ENCODE measurements around the gene SDHAF2.
"Not testable (repeated sequence)": the region's sequence is repeated elsewhere in the genome, so short reads cannot be mapped to it uniquely, and the experiment has no call there.

Gene SDHAF2

DNA sequence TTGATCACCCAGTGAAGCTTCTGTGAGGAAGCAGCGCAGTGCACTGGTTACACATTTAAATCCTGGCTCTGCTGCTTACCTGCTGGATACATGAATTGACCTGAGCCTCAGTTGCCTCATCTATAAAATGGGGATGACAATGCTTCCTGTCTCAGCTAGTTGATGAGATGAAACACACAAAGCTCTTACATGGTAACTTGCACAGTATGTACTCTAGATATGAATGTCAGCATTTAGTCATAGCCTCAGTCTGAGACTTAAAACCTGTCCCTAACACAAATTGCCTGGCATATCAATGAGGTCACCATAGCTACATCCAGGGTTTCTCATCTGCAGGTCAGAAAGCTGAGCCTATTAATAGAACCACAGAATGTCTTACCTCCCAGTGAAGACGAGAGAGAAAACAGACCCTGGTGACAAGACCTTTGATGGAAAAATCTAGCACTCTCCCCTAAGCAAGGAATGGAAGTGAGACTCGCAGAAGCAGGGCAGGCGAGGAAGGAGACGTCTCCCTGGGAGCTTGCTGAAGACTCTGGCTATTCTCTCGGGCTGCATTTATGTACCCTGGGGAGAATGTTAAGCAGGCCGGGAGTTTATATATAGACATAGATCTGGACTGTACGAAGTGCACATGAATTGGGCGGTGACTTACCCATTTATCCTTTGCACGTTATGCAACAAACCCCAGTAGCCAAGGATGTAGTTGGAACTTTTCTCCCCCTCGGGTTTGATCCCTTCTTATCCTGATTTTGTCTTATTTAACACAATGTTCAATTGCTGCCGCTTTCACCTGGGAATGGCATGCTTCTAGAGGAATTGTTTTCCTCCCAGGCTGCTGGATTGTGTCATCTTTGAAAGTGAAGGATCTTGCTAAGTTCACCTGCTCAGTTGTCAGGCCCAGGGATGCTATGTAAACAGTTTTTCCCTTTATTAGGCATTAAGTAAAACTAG lies 18.0 kb downstream of the SDHAF2 start:
- no peak overlapping the region for H3K4me3 ChIP-seq (ENCODE audit: low read depth in 1 of 5, low read length in 5 of 5)
- peaks cover 11 to 67% (median 42%) of the 10 kb centered on the region in 5 donors for H3K36me3 ChIP-seq (ENCODE audit: control insufficient read depth in 5 of 5, insufficient read depth in 5 of 5, low read length in 5 of 5)
- H3K9me3 ChIP-seq (ENCODE audit: control insufficient read depth in 5 of 5, low read length in 5 of 5): no peaks in the 10 kb centered on the region
- H3K4me1 ChIP-seq (ENCODE audit: control insufficient read depth in 5 of 5, insufficient read depth in 5 of 5, low read length in 5 of 5): peaks cover 0 to 25% (median 17%) of the 10 kb centered on the region in 5 donors
- H3K9ac ChIP-seq (ENCODE audit: low read length in 5 of 5): no peak overlapping the region
- no peaks in the 10 kb centered on the region for H3K27me3 ChIP-seq (ENCODE audit: control insufficient read depth in 5 of 5, insufficient read depth in 4 of 5, low read length in 5 of 5)
- H3K27ac ChIP-seq (ENCODE audit: low read depth, low read length): no peak overlapping the region

DNA sequence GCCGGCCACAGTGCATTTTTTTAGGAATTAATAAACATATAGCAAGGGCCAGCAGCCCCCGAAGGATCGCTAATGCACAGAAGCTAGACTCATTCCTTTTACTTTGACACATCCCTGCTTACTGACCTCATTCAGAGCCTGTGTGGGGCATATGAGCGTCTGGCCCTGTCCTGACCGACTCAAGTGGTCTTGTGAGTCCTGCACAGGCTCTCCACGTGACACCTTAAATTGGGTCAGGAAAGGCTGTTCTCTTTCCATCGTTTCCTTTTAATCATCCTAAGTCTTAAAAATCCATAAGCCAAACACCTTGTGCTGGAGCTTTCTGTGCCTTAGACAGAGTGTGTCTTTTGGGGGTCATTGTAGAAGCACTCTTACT lies 18.6 kb downstream of the SDHAF2 start:
- H3K9me3 ChIP-seq (ENCODE audit: control insufficient read depth in 5 of 5, low read length in 5 of 5): no peaks in the 10 kb centered on the region
- no peak overlapping the region for H3K27ac ChIP-seq (ENCODE audit: low read depth, low read length)
- no peaks in the 10 kb centered on the region for H3K27me3 ChIP-seq (ENCODE audit: control insufficient read depth in 5 of 5, insufficient read depth in 4 of 5, low read length in 5 of 5)
- H3K9ac ChIP-seq (ENCODE audit: low read length in 5 of 5): no peak overlapping the region
- peaks cover 0 to 24% (median 15%) of the 10 kb centered on the region in 5 donors for H3K4me1 ChIP-seq (ENCODE audit: control insufficient read depth in 5 of 5, insufficient read depth in 5 of 5, low read length in 5 of 5)
- no peak overlapping the region for H3K4me3 ChIP-seq (ENCODE audit: low read depth in 1 of 5, low read length in 5 of 5)
- peaks cover 11 to 67% (median 41%) of the 10 kb centered on the region in 5 donors for H3K36me3 ChIP-seq (ENCODE audit: control insufficient read depth in 5 of 5, insufficient read depth in 5 of 5, low read length in 5 of 5)

DNA sequence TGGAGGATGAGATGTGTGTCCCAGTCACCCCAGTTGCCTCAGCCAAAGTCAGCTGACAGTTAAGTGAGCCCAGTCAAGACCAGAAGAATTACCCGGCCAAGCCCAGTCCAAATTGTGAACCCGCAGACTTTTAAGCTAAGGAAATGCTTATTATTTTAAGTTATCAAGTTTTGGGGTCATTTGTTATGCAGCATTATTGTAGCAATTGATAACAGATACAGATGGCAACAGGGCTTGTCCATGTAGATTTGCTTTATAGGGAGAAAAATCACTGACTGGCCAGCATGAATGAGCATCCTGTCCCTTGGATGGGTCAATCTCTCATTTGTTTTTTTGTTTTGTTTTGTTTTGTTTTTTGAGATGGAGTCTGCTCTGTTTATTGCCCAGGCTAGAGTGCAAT lies 22.9 kb downstream of the SDHAF2 start:
- H3K27ac ChIP-seq (ENCODE audit: low read depth, low read length): no peak overlapping the region
- H3K9ac ChIP-seq (ENCODE audit: low read length in 5 of 5): no peak overlapping the region
- H3K27me3 ChIP-seq (ENCODE audit: control insufficient read depth in 5 of 5, insufficient read depth in 4 of 5, low read length in 5 of 5): no peaks in the 10 kb centered on the region
- no peaks in the 10 kb centered on the region for H3K9me3 ChIP-seq (ENCODE audit: control insufficient read depth in 5 of 5, low read length in 5 of 5)
- peaks cover under 1 to 42% (median 28%) of the 10 kb centered on the region in 5 donors for H3K36me3 ChIP-seq (ENCODE audit: control insufficient read depth in 5 of 5, insufficient read depth in 5 of 5, low read length in 5 of 5)
- no peak overlapping the region for H3K4me3 ChIP-seq (ENCODE audit: low read depth in 1 of 5, low read length in 5 of 5)
- H3K4me1 ChIP-seq (ENCODE audit: control insufficient read depth in 5 of 5, insufficient read depth in 5 of 5, low read length in 5 of 5): peaks cover 0 to 11% (median 9%) of the 10 kb centered on the region in 5 donors

DNA sequence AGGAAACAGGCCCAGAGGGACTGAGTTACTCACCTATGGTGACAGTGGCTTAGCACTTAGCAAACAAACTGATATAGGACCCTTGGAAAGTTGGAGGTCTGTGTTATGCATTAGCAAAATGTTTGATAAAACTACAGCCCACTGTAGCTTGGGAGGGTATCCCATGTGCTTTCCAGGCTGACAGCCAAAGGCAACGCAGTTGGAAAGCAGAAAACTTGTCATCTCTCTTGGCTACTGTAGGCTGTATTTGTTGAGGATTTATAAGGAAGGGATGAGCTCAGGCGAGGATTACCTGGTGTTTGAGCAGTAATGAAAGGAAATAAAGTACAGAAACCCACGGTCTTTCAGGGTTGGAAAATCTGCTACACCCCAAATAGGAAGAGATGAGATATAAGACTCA lies 23.8 kb downstream of the SDHAF2 start:
- peak overlapping the region in 1 of 5 donors; percentile 14 for H3K9ac ChIP-seq (ENCODE audit: low read length in 5 of 5)
- no peak overlapping the region for H3K4me3 ChIP-seq (ENCODE audit: low read depth in 1 of 5, low read length in 5 of 5)
- no peak overlapping the region for H3K27ac ChIP-seq (ENCODE audit: low read depth, low read length)
- peaks cover 0 to 33% (median 20%) of the 10 kb centered on the region in 5 donors for H3K36me3 ChIP-seq (ENCODE audit: control insufficient read depth in 5 of 5, insufficient read depth in 5 of 5, low read length in 5 of 5)
- H3K9me3 ChIP-seq (ENCODE audit: control insufficient read depth in 5 of 5, low read length in 5 of 5): no peaks in the 10 kb centered on the region
- peaks cover 0 to 11% (median 9%) of the 10 kb centered on the region in 5 donors for H3K4me1 ChIP-seq (ENCODE audit: control insufficient read depth in 5 of 5, insufficient read depth in 5 of 5, low read length in 5 of 5)
- no peaks in the 10 kb centered on the region for H3K27me3 ChIP-seq (ENCODE audit: control insufficient read depth in 5 of 5, insufficient read depth in 4 of 5, low read length in 5 of 5)

DNA sequence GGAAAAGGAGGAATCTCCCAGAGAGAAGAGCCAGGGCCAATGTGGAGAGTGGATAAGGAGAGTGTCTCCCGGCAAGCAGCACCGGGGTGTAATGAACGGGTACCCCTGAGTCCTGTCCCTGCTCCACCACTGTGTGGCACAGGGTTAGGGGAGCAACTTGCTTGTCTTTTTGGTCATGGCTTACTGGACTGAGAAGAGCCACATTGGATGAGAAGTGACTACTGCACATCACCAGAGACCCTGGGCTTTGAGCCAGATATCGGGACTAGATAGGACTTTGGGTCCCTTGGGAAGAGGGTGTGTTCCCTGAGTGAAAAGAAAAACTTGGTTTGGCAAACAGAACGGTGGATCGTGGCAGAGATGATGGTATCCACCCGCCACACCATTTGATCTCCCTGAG lies 24.6 kb downstream of the SDHAF2 start:
- Histone ChIP-seq H3K9me3 (ENCODE audit: control insufficient read depth in 5 of 5, low read length in 5 of 5) (no peaks in the 10 kb centered on the region), H3K9ac (ENCODE audit: low read length in 5 of 5) (no peak overlapping the region), H3K27me3 (ENCODE audit: control insufficient read depth in 5 of 5, insufficient read depth in 4 of 5, low read length in 5 of 5) (no peaks in the 10 kb centered on the region), H3K36me3 (ENCODE audit: control insufficient read depth in 5 of 5, insufficient read depth in 5 of 5, low read length in 5 of 5) (peaks cover 0 to 31% (median 20%) of the 10 kb centered on the region in 5 donors), H3K27ac (ENCODE audit: low read depth, low read length) (no peak overlapping the region), H3K4me3 (ENCODE audit: low read depth in 1 of 5, low read length in 5 of 5) (no peak overlapping the region), H3K4me1 (ENCODE audit: control insufficient read depth in 5 of 5, insufficient read depth in 5 of 5, low read length in 5 of 5) (peaks cover 0 to 11% (median 9%) of the 10 kb centered on the region in 5 donors)

DNA sequence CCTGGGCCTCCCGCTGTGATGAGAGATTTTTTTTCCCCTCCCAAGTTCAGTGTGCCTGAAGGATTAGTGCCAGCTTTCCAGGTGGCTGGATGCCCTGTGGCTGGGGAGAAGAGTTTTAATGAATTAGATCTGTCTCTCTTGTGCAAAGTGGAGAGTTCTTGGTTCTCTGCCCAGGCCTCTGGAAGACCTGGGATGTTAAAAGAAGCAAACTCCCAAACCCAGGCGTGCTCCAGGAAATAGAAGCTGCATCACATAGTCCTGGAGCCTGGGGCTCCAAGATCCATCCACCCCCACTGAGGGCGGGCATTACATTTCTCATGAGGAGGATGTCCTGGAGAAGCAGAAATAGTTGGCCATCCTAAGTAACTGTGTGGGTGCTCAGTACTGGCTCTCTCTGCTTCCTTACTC lies 30.6 kb downstream of the SDHAF2 start:
- H3K27ac ChIP-seq (ENCODE audit: low read depth, low read length): no peak overlapping the region
- H3K4me1 ChIP-seq (ENCODE audit: control insufficient read depth in 5 of 5, insufficient read depth in 5 of 5, low read length in 5 of 5): no peaks in the 10 kb centered on the region
- no peak overlapping the region for H3K4me3 ChIP-seq (ENCODE audit: low read depth in 1 of 5, low read length in 5 of 5)
- peaks cover 0 to 10% (median 4%) of the 10 kb centered on the region in 5 donors for H3K36me3 ChIP-seq (ENCODE audit: control insufficient read depth in 5 of 5, insufficient read depth in 5 of 5, low read length in 5 of 5)
- no peaks in the 10 kb centered on the region for H3K27me3 ChIP-seq (ENCODE audit: control insufficient read depth in 5 of 5, insufficient read depth in 4 of 5, low read length in 5 of 5)
- no peaks in the 10 kb centered on the region for H3K9me3 ChIP-seq (ENCODE audit: control insufficient read depth in 5 of 5, low read length in 5 of 5)
- no peak overlapping the region for H3K9ac ChIP-seq (ENCODE audit: low read length in 5 of 5)

DNA sequence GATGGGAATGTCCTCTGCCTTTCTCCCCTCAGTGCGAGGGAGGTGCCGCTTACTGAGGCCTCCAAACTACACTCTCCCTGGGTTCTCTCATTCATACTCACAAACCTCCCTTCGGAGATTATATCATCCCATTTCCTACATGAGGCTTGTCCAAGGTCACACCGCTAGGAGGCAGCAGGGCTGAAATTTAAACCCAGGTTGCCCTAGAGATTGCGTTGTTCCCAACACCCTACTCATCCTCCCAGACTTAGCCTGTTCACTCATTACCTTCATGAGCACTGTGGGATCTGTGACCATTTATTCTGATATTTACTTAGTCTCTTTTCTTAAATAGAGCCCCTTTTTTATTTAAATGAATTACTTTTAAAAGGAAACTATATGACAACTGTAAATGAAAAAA lies 31.1 kb downstream of the SDHAF2 start:
- no peak overlapping the region for H3K27ac ChIP-seq (ENCODE audit: low read depth, low read length)
- H3K4me3 ChIP-seq (ENCODE audit: low read depth in 1 of 5, low read length in 5 of 5): no peak overlapping the region
- H3K9ac ChIP-seq (ENCODE audit: low read length in 5 of 5): no peak overlapping the region

DNA sequence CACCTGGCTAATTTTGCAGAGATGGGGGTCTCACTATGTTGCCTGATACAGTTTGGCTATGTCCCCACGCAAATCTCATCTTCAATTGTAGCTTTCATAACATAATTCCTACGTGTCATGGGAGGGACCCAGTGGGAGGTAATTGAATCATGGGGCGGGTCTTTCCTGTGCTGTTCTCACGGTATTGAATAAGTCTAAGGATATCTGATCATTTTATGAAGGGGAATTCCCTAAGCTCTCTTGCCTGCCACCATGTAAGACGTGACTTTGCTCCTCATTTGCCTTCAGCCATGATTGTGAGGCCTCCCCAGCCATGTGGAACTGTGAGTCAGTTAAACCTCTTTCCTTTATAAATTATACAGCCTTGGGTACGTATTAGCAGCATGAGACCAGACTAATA lies 37.7 kb downstream of the SDHAF2 start:
- H3K36me3 ChIP-seq (ENCODE audit: control insufficient read depth in 5 of 5, insufficient read depth in 5 of 5, low read length in 5 of 5): peaks cover 0 to 25% (median 5%) of the 10 kb centered on the region in 5 donors
- H3K9me3 ChIP-seq (ENCODE audit: control insufficient read depth in 5 of 5, low read length in 5 of 5); H3K9ac ChIP-seq (ENCODE audit: low read length in 5 of 5); H3K27ac ChIP-seq (ENCODE audit: low read depth, low read length); H3K27me3 ChIP-seq (ENCODE audit: control insufficient read depth in 5 of 5, insufficient read depth in 4 of 5, low read length in 5 of 5); H3K4me3 ChIP-seq (ENCODE audit: low read depth in 1 of 5, low read length in 5 of 5): not testable (repeated sequence)
- H3K4me1 ChIP-seq (ENCODE audit: control insufficient read depth in 5 of 5, insufficient read depth in 5 of 5, low read length in 5 of 5): peaks cover 4 to 14% (median 7%) of the 10 kb centered on the region in 5 donors

More for the DNA sequence above, 31.1 kb downstream of the SDHAF2 start:
- Histone ChIP-seq H3K36me3 (ENCODE audit: control insufficient read depth in 5 of 5, insufficient read depth in 5 of 5, low read length in 5 of 5) (peaks cover 0 to 6% (median 0%) of the 10 kb centered on the region in 5 donors), H3K9me3 (ENCODE audit: control insufficient read depth in 5 of 5, low read length in 5 of 5) (no peaks in the 10 kb centered on the region), H3K27me3 (ENCODE audit: control insufficient read depth in 5 of 5, insufficient read depth in 4 of 5, low read length in 5 of 5) (no peaks in the 10 kb centered on the region), H3K4me1 (ENCODE audit: control insufficient read depth in 5 of 5, insufficient read depth in 5 of 5, low read length in 5 of 5) (no peaks in the 10 kb centered on the region)

DNA sequence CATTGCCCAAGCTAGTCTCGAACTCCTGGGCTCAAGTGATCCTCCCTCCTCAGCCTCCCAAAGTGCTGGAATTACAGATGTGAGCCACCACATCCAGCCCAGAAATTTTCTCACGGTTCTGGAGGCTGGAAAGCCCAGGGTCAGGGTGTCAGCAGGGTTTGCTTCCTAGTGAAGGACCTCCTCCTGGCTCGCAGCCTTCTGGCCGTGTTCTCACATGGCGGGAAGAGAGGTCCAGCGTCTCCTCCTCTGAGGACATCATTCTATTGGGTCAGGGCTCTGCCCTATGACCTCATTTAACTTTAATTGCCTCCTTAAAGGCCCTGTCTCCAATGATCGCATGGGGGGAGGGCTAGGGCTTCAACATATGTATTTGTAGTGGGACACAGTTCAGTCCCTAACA lies 38.1 kb downstream of the SDHAF2 start:
- peaks cover 0 to 25% (median 5%) of the 10 kb centered on the region in 5 donors for H3K36me3 ChIP-seq (ENCODE audit: control insufficient read depth in 5 of 5, insufficient read depth in 5 of 5, low read length in 5 of 5)
- H3K27ac ChIP-seq (ENCODE audit: low read depth, low read length): peak overlapping the region; percentile 37
- peaks cover 7 to 16% (median 10%) of the 10 kb centered on the region in 5 donors for H3K4me1 ChIP-seq (ENCODE audit: control insufficient read depth in 5 of 5, insufficient read depth in 5 of 5, low read length in 5 of 5)
- no peaks in the 10 kb centered on the region for H3K27me3 ChIP-seq (ENCODE audit: control insufficient read depth in 5 of 5, insufficient read depth in 4 of 5, low read length in 5 of 5)
- H3K9ac ChIP-seq (ENCODE audit: low read length in 5 of 5): no peak overlapping the region
- no peaks in the 10 kb centered on the region for H3K9me3 ChIP-seq (ENCODE audit: control insufficient read depth in 5 of 5, low read length in 5 of 5)
- H3K4me3 ChIP-seq (ENCODE audit: low read depth in 1 of 5, low read length in 5 of 5): no peak overlapping the region

DNA sequence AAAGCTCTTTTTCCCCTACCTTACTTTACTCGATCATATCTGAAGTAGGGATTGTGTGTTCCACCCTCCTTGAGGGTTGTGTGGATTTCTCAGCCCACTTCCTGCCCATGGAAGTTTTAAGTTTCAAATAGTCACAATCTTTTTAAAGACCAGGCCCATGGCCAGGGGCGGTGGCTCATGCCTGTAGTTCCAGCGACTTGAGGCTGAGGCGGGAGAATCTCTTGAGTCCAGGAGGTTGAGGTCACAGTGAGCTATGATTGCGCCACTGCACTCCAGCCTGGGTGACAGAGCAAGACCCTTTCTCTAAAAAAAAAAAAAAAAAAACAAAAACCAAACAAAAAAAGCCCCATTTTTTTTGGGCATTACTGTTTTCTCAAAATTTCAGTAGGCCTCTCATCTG lies 42.4 kb downstream of the SDHAF2 start:
- peaks cover 0 to 25% (median 5%) of the 10 kb centered on the region in 5 donors for H3K36me3 ChIP-seq (ENCODE audit: control insufficient read depth in 5 of 5, insufficient read depth in 5 of 5, low read length in 5 of 5)
- no peak overlapping the region for H3K4me3 ChIP-seq (ENCODE audit: low read depth in 1 of 5, low read length in 5 of 5)
- H3K4me1 ChIP-seq (ENCODE audit: control insufficient read depth in 5 of 5, insufficient read depth in 5 of 5, low read length in 5 of 5): peaks cover 9 to 46% (median 29%) of the 10 kb centered on the region in 5 donors
- peak overlapping the region; percentile 93 for H3K27ac ChIP-seq (ENCODE audit: low read depth, low read length)
- H3K9me3 ChIP-seq (ENCODE audit: control insufficient read depth in 5 of 5, low read length in 5 of 5): no peaks in the 10 kb centered on the region
- peak overlapping the region in 2 of 5 donors; percentile 47 to 50 for H3K9ac ChIP-seq (ENCODE audit: low read length in 5 of 5)
- no peaks in the 10 kb centered on the region for H3K27me3 ChIP-seq (ENCODE audit: control insufficient read depth in 5 of 5, insufficient read depth in 4 of 5, low read length in 5 of 5)

Measured in subcutaneous abdominal adipose tissue (tissue), 5 donors.